OCI-LY7 (cell line): ENCODE measurements around the gene SOAT1.

Experiments
- EZH2phosphoT487 ChIP-seq: fragments of 200-600 bp; sonication (generic); IDR thresholded peaks from 2 replicates; pipeline ENCODE4 v1.6.1; 2018; ENCODE audit warnings: low read depth, borderline replicate concordance, mild to moderate bottlenecking, mixed run types, antibody characterized with exemption, low read length, moderate library complexity, mixed read lengths
- TF ChIP-seq, protein P1 (sequence below): fragments of 200-600 bp; sonication (generic); conservative IDR thresholded peaks from 2 replicates; pipeline ENCODE4 v1.5.1; 2014; ENCODE audit warnings: mild to moderate bottlenecking, antibody characterized with exemption, low read length, moderate library complexity, mixed read lengths

DNA sequence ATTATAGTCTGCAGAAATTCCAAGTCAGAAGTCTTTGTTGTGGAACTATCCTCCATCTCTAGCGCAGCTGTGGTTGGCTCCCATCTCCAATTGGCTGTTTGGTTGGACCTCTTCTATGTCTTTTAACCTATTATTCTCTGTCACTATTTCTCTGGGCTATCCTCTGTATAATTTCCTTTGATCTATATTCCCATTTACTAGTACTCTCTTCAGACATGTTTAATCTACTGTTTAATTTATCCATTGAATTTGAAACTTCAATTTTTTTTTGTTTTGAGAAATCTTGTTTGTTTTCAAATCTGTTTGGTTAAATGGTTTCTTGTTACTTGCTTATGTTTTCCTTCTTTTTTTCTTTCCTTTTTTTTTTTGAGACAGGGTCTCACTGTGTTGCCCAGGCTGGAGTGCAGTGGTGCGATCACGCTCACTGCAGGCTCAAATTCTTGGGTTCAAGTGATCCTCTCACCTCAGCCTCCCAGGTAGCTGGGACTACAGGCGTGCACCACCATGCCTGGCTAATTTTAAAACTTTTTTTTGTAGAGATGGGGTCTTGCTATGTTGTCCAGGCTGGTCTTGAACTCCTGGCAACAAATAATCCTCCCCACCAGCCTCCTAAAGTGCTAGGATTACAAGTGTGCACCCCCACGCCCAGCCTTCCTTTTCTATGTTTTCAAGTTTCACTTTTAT lies 28.1 kb downstream of the SOAT1 start:
- TF ChIP-seq, protein P1, sequence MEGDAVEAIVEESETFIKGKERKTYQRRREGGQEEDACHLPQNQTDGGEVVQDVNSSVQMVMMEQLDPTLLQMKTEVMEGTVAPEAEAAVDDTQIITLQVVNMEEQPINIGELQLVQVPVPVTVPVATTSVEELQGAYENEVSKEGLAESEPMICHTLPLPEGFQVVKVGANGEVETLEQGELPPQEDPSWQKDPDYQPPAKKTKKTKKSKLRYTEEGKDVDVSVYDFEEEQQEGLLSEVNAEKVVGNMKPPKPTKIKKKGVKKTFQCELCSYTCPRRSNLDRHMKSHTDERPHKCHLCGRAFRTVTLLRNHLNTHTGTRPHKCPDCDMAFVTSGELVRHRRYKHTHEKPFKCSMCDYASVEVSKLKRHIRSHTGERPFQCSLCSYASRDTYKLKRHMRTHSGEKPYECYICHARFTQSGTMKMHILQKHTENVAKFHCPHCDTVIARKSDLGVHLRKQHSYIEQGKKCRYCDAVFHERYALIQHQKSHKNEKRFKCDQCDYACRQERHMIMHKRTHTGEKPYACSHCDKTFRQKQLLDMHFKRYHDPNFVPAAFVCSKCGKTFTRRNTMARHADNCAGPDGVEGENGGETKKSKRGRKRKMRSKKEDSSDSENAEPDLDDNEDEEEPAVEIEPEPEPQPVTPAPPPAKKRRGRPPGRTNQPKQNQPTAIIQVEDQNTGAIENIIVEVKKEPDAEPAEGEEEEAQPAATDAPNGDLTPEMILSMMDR = no peak
- TF ChIP-seq EZH2phosphoT487 = no peak
